Ascending aorta (tissue), 2 donors: ENCODE measurements around the gene MGAT3. TPM values are rescaled to one million over a fixed set of nuclear protein-coding genes. Genes with fewer than 3 reads are reported as not detected.

Experiments used
- DNase-seq, 2 donors: peaks; one replicate each; pipeline ENCODE4 v3.0.0-alpha.2; 2019; ENCODE audit warnings: low spot score in 2 of 2
- H3K27ac ChIP-seq, 2 donors: fragments of 200-600 bp; sonication (generic); one replicate each; pipeline ENCODE4 v1.5.1; 2016 to 2017; ENCODE audit warnings: mild to moderate bottlenecking in 1 of 2
- H3K27me3 ChIP-seq: fragments of 200-600 bp; sonication (generic); one replicate; pipeline ENCODE4 v1.5.1; 2017
- H3K36me3 ChIP-seq, 2 donors: fragments of 200-600 bp; sonication (generic); one replicate each; pipeline ENCODE4 v1.5.1; 2016
- H3K4me1 ChIP-seq, 2 donors: fragments of 200-600 bp; sonication (generic); one replicate each; pipeline ENCODE4 v1.5.1; 2016 to 2017; ENCODE audit warnings: mild to moderate bottlenecking in 1 of 2
- H3K4me3 ChIP-seq, 2 donors: fragments of 200-600 bp; sonication (generic); one replicate each; pipeline ENCODE4 v1.5.1; 2016 to 2017; ENCODE audit warnings: mild to moderate bottlenecking in 1 of 2
- H3K9me3 ChIP-seq, 2 donors: fragments of 200-600 bp; sonication (generic); one replicate each; pipeline ENCODE4 v1.5.1; 2016
- intact Hi-C: fragments of 100-400 bp; cut with DNase I; formaldehyde crosslinking; loops from one replicate; pipeline ENCODE4 v1.15.1; 2023
- total RNA-seq: library from RNA; depleted of rRNA; stranded (reverse); fragments of >200 nt; gene quantifications from one replicate; pipeline ENCODE4 v1.1.0, GENCODE V29; 2016
- TF ChIP-seq, protein P1 (sequence below), 3 experiments: fragments of 200-600 bp in 2 of 3; fragments of 450-650 bp in 1 of 3; sonication (generic) in 2 of 3; IDR thresholded peaks; one replicate each; pipeline ENCODE4 v1.5.1; 2016 to 2019; ENCODE audit warnings: antibody characterized with exemption in 3 of 3, mild to moderate bottlenecking in 1 of 3, moderate library complexity in 1 of 3

MGAT3 gene
- total RNA-seq, 1 donor from 2014 or later: 9.8 TPM

DNA sequence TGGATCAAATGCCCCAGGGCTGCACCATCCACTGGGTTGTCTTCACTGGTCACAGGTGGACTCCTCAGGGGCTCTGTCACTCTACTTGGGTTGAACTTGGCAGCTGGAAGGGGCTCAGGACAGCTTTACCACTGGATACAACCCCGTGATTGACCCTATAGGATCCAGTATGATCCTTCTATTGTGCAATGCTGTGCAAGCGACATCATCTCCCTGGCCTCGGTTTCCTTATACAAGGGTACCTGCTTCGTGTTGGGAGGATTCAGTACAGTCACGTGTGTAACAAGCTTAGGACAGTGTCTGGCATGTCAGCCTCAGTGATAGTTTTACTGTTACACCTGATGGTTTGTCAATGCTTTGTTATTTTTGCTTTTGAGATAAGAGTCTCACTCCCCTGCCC, 24.8 kb downstream of the MGAT3 start:
- H3K4me1 ChIP-seq: no peaks in the 10 kb centered on the region
- H3K4me3 ChIP-seq: no peak overlapping the region
- no peaks in the 10 kb centered on the region for H3K27me3 ChIP-seq
- no peaks in the 10 kb centered on the region for H3K36me3 ChIP-seq
- no peak overlapping the region for H3K27ac ChIP-seq
- intact Hi-C loops: no loop called here
- H3K9me3 ChIP-seq: no peaks in the 10 kb centered on the region
- DNase-seq: no peak
- TF ChIP-seq, protein P1, sequence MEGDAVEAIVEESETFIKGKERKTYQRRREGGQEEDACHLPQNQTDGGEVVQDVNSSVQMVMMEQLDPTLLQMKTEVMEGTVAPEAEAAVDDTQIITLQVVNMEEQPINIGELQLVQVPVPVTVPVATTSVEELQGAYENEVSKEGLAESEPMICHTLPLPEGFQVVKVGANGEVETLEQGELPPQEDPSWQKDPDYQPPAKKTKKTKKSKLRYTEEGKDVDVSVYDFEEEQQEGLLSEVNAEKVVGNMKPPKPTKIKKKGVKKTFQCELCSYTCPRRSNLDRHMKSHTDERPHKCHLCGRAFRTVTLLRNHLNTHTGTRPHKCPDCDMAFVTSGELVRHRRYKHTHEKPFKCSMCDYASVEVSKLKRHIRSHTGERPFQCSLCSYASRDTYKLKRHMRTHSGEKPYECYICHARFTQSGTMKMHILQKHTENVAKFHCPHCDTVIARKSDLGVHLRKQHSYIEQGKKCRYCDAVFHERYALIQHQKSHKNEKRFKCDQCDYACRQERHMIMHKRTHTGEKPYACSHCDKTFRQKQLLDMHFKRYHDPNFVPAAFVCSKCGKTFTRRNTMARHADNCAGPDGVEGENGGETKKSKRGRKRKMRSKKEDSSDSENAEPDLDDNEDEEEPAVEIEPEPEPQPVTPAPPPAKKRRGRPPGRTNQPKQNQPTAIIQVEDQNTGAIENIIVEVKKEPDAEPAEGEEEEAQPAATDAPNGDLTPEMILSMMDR (IDR thresholded peaks at IDR 0.05): no peak

- no peak overlapping the region for H3K27ac ChIP-seq
Observed at GRCh38 chr22:39482768-39483167, 26.0 kb downstream of the MGAT3 start.

GRCh38 chr22:39486951-39487825, 30.4 kb downstream of the MGAT3 start:
- no peak overlapping the region for H3K27ac ChIP-seq
- H3K4me3 ChIP-seq: no peak overlapping the region
- H3K27me3 ChIP-seq: no peaks in the 10 kb centered on the region
- no peak for DNase-seq
- H3K36me3 ChIP-seq: no peaks in the 10 kb centered on the region
- no peaks in the 10 kb centered on the region for H3K9me3 ChIP-seq
- TF ChIP-seq, protein P1 (IDR thresholded peaks at IDR 0.05): no peak
- no peaks in the 10 kb centered on the region for H3K4me1 ChIP-seq
- intact Hi-C loops: no loop called here

More at GRCh38 chr22:39482768-39483167, 26.0 kb downstream of the MGAT3 start:
- no peaks in the 10 kb centered on the region for H3K27me3 ChIP-seq
- TF ChIP-seq, protein P1 (IDR thresholded peaks at IDR 0.05): no peak
- no peak overlapping the region for H3K4me3 ChIP-seq
- intact Hi-C loops: no loop called here
- no peak for DNase-seq
- H3K9me3 ChIP-seq: no peaks in the 10 kb centered on the region
- H3K4me1 ChIP-seq: no peaks in the 10 kb centered on the region
- H3K36me3 ChIP-seq: no peaks in the 10 kb centered on the region

DNA sequence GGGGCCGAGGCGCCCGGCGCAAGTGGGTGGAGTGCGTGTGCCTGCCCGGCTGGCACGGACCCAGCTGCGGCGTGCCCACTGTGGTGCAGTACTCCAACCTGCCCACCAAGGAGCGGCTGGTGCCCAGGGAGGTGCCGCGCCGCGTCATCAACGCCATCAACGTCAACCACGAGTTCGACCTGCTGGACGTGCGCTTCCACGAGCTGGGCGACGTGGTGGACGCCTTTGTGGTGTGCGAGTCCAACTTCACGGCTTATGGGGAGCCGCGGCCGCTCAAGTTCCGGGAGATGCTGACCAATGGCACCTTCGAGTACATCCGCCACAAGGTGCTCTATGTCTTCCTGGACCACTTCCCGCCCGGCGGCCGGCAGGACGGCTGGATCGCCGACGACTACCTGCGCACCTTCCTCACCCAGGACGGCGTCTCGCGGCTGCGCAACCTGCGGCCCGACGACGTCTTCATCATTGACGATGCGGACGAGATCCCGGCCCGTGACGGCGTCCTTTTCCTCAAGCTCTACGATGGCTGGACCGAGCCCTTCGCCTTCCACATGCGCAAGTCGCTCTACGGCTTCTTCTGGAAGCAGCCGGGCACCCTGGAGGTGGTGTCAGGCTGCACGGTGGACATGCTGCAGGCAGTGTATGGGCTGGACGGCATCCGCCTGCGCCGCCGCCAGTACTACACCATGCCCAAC, 31.2 kb downstream of the MGAT3 start:
- TF ChIP-seq, protein P1 (IDR thresholded peaks at IDR 0.05): no peak
- no peaks in the 10 kb centered on the region for H3K27me3 ChIP-seq
- H3K4me1 ChIP-seq: no peaks in the 10 kb centered on the region
- no peaks in the 10 kb centered on the region for H3K9me3 ChIP-seq
- intact Hi-C loops: no loop called here
- no peak overlapping the region for H3K4me3 ChIP-seq
- no peaks in the 10 kb centered on the region for H3K36me3 ChIP-seq
- DNase-seq: no peak
- H3K27ac ChIP-seq: no peak overlapping the region

DNA sequence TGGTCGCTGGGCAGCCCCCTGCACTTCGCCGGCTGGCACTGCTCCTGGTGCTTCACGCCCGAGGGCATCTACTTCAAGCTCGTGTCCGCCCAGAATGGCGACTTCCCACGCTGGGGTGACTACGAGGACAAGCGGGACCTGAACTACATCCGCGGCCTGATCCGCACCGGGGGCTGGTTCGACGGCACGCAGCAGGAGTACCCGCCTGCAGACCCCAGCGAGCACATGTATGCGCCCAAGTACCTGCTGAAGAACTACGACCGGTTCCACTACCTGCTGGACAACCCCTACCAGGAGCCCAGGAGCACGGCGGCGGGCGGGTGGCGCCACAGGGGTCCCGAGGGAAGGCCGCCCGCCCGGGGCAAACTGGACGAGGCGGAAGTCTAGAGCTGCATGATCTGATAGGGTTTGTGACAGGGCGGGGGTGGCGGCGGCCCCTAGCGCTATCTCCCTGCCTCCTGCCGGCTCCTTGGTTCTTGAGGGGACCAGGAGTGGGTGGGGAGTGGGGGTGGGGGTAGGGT, 31.8 kb downstream of the MGAT3 start:
- no peaks in the 10 kb centered on the region for H3K36me3 ChIP-seq
- TF ChIP-seq, protein P1 (IDR thresholded peaks at IDR 0.05): no peak
- no peak overlapping the region for H3K27ac ChIP-seq
- no peak for DNase-seq
- H3K4me3 ChIP-seq: no peak overlapping the region
- intact Hi-C loops: no loop called here
- no peaks in the 10 kb centered on the region for H3K4me1 ChIP-seq
- H3K9me3 ChIP-seq: no peaks in the 10 kb centered on the region
- no peaks in the 10 kb centered on the region for H3K27me3 ChIP-seq
